Thyroid gland (tissue), 4 donors: ENCODE data around the gene PARP6.

Source experiments
- CTCF ChIP-seq, 6 experiments: fragments of 200-600 bp in 3 of 6; fragments of 450-650 bp in 3 of 6; sonication (generic) in 3 of 6; IDR thresholded peaks; one replicate each; pipeline ENCODE4 v1.5.1; 2016 to 2019; ENCODE audit warnings: antibody characterized with exemption in 6 of 6, mild to moderate bottlenecking in 2 of 6, inconsistent platforms in 1 of 6, moderate library complexity in 1 of 6
- POLR2A ChIP-seq, 2 donors: fragments of 450-650 bp; IDR thresholded peaks; one replicate each; pipeline ENCODE4 v1.6.1; 2017; ENCODE audit warnings: antibody characterized with exemption in 2 of 2, mild to moderate bottlenecking in 2 of 2, moderate library complexity in 1 of 2

- no peak for TF ChIP-seq CTCF (IDR thresholded peaks at IDR 0.05)
- TF ChIP-seq POLR2A (IDR thresholded peaks at IDR 0.05): no peak
Measured at GRCh38 chr15:72229947-72230196, 42.5 kb downstream of the PARP6 start.
